Measurements from ENCODE around the gene CNTF.

Gene CNTF

DNA sequence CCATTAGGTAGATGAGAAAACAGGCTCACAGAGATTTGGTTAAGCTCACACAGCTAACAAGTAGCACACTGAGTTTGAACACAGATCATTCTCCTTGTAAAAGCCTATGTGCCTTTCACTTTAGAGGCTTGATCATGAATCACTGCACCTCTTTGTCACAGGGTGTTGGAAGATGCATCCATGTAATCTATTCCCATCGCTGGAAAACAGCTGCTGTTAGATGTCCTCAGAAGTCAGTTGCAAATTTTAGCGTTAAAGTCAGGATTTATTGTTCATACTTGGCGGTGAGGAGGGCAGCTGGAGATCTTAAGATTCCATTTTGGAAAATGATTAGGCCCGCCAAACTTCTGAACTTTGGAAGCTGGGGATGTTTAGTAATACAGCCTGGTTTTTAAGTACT, 2.6 kb downstream of the CNTF start (continued):
- TF ChIP-seq ZFP41 (tag by site-specific recombination; IDR thresholded peaks at IDR 0.05; ENCODE audit: borderline replicate concordance) (no peak), ZNF560 (tag by site-specific recombination; IDR thresholded peaks at IDR 0.05; ENCODE audit: borderline replicate concordance) (no peak), YY2 (tag by site-specific recombination; IDR thresholded peaks at IDR 0.05) (no peak), REPIN1 (tag by site-specific recombination; IDR thresholded peaks at IDR 0.05; ENCODE audit: low read depth) (no peak), ZNF16 (tag by site-specific recombination; IDR thresholded peaks at IDR 0.05; ENCODE audit: low read depth) (no peak), ZNF155 (tag by site-specific recombination; IDR thresholded peaks at IDR 0.05) (no peak)
- TF ChIP-seq, protein P1, sequence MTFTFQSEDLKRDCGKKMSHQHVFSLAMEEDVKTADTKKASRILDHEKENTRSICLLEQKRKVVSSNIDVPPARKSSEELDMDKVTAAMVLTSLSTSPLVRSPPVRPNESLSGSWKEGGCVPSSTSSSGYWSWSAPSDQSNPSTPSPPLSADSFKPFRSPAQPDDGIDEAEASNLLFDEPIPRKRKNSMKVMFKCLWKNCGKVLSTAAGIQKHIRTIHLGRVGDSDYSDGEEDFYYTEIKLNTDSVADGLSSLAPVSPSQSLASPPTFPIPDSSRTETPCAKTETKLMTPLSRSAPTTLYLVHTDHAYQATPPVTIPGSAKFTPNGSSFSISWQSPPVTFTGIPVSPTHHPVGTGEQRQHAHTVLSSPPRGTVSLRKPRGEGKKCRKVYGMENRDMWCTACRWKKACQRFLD (tag by site-specific recombination; IDR thresholded peaks at IDR 0.05) = no peak

DNA sequence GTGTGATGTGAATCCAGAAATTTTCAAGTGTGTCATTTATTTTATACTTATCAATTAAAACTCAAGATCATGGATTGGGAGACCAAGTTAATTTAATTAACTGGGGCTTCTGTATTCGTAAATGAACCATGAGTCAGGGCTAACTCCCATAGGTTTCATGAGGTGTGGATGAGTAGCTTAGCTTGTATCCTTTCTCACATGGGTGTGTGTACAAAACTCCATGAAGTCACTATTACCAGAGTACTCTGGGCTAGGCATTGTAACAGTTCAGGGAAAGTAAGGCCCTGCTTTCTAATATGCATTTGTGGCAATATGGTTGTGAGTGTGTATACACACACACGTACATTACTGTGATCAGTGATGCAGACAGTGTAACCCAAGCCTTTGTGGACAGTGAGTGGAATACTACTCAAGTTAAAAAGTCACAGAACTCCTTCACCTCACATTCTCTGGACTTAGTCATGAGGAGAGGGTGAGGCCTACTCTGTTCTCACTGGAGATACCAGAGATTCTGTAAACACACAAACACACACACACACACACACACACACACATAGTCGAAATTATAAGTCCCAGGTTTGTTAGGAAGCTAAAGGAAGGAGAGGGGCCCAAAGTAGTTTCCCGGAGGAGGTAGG, 3.5 kb downstream of the CNTF start:
- Histone ChIP-seq H3K9me3 (ENCODE audit: control insufficient read depth, insufficient read depth, low read depth, low read length) (no peaks in the 10 kb centered on the region), H3K27ac (ENCODE audit: extremely low read depth, low read depth, low read length) (no peak overlapping the region), H3K4me1 (ENCODE audit: control insufficient read depth, insufficient read depth, low read length) (no peaks in the 10 kb centered on the region), H3K36me3 (ENCODE audit: control insufficient read depth in 2 of 2, insufficient read depth in 1 of 2, low read length in 2 of 2) (peaks cover 0 to 72% of the 10 kb centered on the region in 2 experiments; a peak in 2 of 3 replicates), H3K4me3 (ENCODE audit: low read depth, low read length) (no peak overlapping the region)
- CTCF ChIA-PET = interaction anchor here (1.2 to 6.0 kb wide), 2 partner anchors 13 to 57 kb away, joined by 7 to 41 read pairs; no protein-coding TSS in a partner anchor
- TF ChIP-seq ZBTB17 (tag by site-specific recombination; IDR thresholded peaks at IDR 0.05) (no peak), ZNF621 (tag by site-specific recombination; IDR thresholded peaks at IDR 0.05) (no peak), ZNF146 (tag by site-specific recombination; IDR thresholded peaks at IDR 0.05) (no peak), ZFP41 (tag by site-specific recombination; IDR thresholded peaks at IDR 0.05; ENCODE audit: borderline replicate concordance) (no peak), ZNF350 (tag by site-specific recombination; IDR thresholded peaks at IDR 0.05) (no peak), ZNF548 (tag by site-specific recombination; IDR thresholded peaks at IDR 0.05) (no peak)
- TF ChIP-seq, protein P2, sequence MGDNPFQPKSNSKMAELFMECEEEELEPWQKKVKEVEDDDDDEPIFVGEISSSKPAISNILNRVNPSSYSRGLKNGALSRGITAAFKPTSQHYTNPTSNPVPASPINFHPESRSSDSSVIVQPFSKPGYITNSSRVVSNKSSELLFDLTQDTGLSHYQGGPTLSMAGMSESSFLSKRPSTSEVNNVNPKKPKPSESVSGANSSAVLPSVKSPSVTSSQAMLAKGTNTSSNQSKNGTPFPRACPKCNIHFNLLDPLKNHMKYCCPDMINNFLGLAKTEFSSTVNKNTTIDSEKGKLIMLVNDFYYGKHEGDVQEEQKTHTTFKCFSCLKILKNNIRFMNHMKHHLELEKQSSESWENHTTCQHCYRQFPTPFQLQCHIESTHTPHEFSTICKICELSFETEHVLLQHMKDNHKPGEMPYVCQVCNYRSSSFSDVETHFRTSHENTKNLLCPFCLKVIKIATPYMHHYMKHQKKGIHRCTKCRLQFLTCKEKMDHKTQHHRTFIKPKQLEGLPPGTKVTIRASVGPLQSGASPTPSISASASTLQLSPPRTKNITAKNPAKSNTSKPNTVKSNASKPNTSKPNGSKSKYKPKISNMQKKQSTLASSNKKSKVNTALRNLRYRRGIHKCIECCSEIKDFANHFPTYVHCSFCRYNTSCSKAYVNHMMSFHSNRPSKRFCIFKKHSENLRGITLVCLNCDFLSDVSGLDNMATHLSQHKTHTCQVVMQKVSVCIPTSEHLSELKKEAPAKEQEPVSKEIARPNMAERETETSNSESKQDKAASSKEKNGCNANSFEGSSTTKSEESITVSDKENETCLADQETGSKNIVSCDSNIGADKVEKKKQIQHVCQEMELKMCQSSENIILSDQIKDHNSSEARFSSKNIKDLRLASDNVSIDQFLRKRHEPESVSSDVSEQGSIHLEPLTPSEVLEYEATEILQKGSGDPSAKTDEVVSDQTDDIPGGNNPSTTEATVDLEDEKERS (tag by site-specific recombination; IDR thresholded peaks at IDR 0.05) = no peak
- TF ChIP-seq, protein P3, sequence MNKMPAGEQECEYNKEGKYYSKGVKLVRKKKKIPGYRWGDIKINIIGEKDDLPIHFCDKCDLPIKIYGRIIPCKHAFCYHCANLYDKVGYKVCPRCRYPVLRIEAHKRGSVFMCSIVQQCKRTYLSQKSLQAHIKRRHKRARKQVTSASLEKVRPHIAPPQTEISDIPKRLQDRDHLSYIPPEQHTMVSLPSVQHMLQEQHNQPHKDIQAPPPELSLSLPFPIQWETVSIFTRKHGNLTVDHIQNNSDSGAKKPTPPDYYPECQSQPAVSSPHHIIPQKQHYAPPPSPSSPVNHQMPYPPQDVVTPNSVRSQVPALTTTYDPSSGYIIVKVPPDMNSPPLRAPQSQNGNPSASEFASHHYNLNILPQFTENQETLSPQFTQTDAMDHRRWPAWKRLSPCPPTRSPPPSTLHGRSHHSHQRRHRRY (tag by site-specific recombination; IDR thresholded peaks at IDR 0.05) = no peak
- POLR2A ChIA-PET = no interaction called here

DNA sequence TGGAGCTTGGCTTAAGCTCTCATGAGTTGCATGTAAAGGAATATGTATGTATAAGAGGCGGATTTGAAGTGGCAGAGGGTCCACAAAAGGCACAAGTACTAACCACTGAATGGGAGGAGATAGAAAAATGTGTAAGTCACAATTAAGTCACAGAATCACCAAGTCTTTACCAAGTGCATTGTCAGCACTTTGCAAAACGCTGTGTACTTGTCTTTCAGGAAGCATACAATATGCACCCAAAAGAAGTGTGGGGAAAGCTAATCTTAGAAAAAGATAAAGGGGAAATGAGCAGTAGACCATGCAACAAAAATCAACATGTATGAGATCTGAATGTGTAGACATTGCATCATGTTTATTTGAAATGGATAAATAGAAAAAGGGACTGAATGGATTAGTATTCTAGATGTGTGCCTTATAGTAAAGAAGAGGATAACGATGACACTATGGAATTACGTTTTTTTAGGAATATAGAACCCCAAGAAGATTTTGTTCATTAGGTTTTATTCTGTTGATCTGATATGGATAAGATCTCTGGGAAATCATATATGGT, 4.5 kb downstream of the CNTF start:
- H3K27ac ChIP-seq (ENCODE audit: extremely low read depth, low read depth, low read length) = no peak overlapping the region
- POLR2A ChIA-PET = no interaction called here
- peaks cover 0 to 62% of the 10 kb centered on the region in 2 experiments; a peak in 2 of 3 replicates for H3K36me3 ChIP-seq (ENCODE audit: control insufficient read depth in 2 of 2, insufficient read depth in 1 of 2, low read length in 2 of 2)
- TF ChIP-seq ZNF549 (tag by site-specific recombination; IDR thresholded peaks at IDR 0.05) (no peak), ZSCAN30 (tag by site-specific recombination; IDR thresholded peaks at IDR 0.05) (no peak), ZNF555 (tag by site-specific recombination; conservative IDR thresholded peaks at IDR 0.05) (no peak), ZNF776 (tag by site-specific recombination; IDR thresholded peaks at IDR 0.05; ENCODE audit: borderline replicate concordance) (no peak), ZBTB1 (tag by site-specific recombination; IDR thresholded peaks at IDR 0.05) (no peak), ZNF658 (tag by site-specific recombination; IDR thresholded peaks at IDR 0.05) (no peak)
- TF ChIP-seq, protein P4, sequence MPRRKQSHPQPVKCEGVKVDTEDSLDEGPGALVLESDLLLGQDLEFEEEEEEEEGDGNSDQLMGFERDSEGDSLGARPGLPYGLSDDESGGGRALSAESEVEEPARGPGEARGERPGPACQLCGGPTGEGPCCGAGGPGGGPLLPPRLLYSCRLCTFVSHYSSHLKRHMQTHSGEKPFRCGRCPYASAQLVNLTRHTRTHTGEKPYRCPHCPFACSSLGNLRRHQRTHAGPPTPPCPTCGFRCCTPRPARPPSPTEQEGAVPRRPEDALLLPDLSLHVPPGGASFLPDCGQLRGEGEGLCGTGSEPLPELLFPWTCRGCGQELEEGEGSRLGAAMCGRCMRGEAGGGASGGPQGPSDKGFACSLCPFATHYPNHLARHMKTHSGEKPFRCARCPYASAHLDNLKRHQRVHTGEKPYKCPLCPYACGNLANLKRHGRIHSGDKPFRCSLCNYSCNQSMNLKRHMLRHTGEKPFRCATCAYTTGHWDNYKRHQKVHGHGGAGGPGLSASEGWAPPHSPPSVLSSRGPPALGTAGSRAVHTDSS (tag by site-specific recombination; IDR thresholded peaks at IDR 0.05) = no peak
- TF ChIP-seq, protein P5, sequence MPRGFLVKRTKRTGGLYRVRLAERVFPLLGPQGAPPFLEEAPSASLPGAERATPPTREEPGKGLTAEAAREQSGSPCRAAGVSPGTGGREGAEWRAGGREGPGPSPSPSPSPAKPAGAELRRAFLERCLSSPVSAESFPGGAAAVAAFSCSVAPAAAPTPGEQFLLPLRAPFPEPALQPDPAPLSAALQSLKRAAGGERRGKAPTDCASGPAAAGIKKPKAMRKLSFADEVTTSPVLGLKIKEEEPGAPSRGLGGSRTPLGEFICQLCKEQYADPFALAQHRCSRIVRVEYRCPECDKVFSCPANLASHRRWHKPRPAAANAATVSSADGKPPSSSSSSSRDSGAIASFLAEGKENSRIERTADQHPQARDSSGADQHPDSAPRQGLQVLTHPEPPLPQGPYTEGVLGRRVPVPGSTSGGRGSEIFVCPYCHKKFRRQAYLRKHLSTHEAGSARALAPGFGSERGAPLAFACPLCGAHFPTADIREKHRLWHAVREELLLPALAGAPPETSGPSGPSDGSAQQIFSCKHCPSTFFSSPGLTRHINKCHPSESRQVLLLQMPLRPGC (tag by site-specific recombination; IDR thresholded peaks at IDR 0.05) = no peak
- TF ChIP-seq, protein P6, sequence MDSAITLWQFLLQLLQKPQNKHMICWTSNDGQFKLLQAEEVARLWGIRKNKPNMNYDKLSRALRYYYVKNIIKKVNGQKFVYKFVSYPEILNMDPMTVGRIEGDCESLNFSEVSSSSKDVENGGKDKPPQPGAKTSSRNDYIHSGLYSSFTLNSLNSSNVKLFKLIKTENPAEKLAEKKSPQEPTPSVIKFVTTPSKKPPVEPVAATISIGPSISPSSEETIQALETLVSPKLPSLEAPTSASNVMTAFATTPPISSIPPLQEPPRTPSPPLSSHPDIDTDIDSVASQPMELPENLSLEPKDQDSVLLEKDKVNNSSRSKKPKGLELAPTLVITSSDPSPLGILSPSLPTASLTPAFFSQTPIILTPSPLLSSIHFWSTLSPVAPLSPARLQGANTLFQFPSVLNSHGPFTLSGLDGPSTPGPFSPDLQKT (IDR thresholded peaks at IDR 0.05; ENCODE audit: borderline replicate concordance, low read depth, low read length) = no peak

More for the DNA sequence above, 4.5 kb downstream of the CNTF start:
- CTCF ChIA-PET = interaction anchor here (0.7 to 6.0 kb wide), 4 partner anchors 11 to 1285 kb away, joined by 3 to 41 read pairs (median 6); no protein-coding TSS in a partner anchor
- no peak overlapping the region for H3K4me3 ChIP-seq (ENCODE audit: low read depth, low read length)
- no peaks in the 10 kb centered on the region for H3K4me1 ChIP-seq (ENCODE audit: control insufficient read depth, insufficient read depth, low read length)
- H3K9me3 ChIP-seq (ENCODE audit: control insufficient read depth, insufficient read depth, low read depth, low read length) = no peaks in the 10 kb centered on the region
